Measurements from ENCODE around the gene MAD1L1.

The MAD1L1 gene

DNA sequence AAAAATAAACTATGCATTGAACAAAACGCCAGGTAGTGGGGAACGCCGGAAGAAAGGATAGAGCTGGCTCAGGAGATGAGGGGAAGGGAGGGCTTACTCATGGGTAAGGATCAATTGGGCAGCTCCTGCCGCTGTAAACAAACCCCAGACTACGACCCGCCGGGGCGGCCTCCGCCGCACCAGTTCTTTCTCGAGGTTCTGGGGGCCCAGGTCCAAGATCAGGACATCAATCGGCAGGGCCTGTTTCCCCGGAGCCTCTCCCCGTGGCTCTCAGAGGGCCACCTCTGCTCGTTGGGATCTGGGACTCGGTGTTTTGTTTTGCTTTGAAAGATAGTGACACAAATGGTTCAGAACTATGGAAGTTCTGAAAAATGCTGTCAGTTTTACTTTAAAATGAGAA is 422.2 kb downstream of the MAD1L1 start:
- DNase-seq: no peak

DNA sequence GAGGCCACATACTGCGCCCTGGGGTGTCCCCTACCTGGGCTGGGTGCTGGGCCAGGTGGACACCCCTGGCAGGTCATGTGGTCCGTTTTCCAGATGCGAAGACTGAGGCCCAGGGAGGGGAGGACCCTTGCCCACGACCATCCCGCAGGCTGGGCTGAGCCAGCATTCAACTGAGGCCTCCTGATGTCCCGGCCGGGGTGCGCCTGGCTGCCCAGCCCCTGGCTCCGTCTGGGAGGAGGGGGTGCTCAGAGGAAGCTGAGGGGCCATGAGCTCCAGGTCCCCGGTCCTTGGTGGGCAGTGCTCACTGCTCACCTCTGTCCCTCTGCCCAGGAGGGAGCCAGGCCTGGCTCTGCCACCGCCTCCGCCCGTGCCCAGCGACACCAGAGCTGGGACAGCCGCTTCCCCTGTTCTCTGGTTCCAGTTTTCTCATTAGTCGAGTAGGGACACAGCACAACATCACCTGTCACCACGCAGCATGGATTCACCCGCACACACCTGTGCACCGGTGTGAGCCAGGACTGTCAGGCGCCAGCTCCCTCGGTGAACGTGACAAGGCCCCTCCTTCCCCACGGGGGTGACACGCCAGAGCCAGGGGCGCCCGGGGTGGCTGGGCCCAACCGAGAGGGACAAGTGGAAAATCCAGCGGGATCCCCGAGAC is 423.0 kb downstream of the MAD1L1 start:
- no peak for DNase-seq

DNA sequence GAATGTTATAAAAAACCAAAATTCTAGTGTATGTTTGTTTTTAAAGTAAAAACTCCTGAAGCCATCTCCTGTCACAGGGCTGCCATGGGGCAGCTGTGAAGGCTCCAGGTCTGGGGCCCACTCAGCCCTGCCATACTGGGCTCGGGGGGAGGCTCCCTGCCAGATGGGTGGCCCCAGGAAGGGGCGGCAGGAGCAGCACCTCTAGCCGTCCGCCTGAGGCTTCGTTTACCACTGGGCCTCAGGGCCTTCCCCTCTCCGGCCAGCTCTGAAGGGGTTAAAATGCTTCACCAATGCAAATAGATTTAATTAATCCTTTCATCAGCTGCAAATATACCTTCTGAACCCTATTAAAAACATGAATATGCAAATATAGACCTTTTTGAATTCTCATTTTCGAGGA is 423.7 kb downstream of the MAD1L1 start:
- no peak for DNase-seq

DNA sequence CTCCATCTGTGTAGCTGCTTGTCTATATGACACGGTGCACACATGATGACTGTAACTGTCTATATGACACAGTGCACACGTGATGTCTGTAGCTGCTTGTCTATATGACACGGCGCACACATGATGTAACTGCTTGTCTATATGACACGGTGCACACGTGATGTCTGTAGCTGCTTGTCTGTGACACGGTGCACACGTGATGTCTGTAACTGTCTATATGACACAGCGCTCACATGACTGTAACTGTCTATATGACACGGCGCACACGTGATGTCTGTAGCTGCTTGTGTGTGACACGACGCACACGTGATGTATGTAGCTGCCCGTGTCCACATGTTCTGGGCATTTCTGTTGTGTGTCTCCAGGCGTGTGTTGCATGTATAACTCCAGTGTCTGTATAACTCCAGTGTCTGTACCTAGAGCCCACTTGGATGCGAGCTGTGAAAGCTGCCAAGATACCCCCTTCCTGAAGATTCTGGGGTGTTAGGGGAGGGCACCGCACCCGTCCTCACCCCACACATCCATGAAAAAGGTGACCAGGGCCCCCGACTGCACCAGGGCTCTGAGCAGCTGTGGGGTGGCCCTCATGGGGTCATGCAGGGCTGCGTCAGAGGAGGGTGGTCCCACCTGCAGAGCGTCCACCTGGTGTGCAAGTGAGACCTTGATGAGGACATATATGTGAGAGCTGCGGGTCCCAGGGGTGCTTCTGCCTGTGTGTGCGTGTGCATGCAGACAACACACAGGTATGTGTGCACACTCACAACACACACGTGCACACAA is 424.7 kb downstream of the MAD1L1 start:
- DNase-seq: no peak

DNA sequence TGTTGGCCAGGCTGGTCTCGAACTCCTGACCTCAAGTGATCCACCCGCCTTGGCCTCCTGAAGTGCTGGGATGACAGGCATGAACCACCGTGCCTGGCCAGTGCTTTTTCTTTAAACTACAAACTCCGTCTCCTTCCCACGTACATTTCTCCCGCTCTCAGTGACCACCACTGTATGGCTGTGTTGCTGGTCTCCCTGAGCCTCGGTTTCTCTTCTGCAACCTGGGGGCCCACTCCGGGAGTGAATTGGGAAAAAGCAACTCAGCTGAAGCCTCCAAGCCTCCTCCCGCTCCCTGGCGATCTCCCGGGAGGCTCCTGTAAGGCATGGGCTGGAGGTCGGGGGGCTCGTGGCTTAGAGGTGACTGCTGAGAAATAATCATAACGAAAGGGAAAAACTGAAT is 426.4 kb downstream of the MAD1L1 start:
- DNase-seq: no peak

DNA sequence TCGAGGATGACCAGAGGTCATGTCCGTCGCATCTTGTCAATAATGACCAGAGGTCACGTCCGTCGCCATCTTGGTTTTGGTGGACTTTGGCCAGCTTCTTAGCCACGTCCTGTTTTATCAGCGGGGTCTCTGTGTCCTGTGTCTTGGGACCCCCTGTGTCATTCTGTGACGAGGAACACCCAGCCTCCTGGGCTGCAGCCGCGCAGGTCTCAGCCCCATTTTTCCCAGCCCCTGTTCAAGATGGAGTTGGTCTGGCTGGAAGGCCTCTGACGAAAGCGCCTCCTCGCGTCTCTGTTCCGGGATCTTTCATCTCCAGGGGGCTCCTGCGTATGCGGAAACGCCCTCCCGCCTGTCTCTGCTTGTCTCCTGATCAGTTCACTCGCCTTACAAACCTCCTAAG is 428.4 kb downstream of the MAD1L1 start:
- DNase-seq: no peak

DNA sequence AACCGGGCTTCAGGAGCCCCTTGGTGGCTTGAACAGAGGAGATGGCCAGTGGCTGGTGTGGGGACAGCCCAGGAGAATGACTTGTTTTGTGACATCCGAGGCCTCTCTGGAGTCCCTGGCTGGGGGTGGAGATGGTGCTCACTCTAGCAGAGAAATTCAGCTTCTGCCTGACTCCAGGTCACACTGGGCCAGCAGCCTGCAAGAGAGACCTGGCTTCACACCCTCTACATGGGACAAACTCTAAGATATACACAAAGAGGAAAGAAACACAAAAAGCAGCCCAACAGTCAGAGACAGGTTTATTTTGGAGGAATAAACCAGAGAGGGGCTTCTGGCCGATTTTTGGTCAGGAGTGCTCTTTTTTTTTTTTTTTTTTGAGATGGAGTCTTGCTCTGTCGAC is 429.8 kb downstream of the MAD1L1 start:
- DNase-seq: no peak

DNA sequence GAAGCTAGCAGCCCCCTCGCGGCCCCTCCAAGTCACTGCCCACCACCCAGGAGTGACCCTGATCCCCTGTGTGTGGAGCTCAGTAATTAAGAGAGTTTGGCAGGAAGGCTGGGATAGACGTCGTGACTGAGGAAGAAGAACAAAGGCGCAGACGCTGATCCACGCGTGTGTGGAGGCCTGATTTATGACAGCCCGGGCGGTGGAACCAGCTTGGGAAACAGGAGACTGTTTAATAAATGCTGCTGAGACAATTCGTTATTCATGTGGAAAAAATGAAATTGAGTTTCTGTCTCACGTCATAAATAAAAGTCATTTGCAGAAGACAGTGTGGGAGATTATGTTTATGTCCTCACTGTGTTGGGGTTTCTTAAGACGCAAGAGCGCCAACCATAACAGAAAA is 431.8 kb downstream of the MAD1L1 start:
- no peak for DNase-seq

DNA sequence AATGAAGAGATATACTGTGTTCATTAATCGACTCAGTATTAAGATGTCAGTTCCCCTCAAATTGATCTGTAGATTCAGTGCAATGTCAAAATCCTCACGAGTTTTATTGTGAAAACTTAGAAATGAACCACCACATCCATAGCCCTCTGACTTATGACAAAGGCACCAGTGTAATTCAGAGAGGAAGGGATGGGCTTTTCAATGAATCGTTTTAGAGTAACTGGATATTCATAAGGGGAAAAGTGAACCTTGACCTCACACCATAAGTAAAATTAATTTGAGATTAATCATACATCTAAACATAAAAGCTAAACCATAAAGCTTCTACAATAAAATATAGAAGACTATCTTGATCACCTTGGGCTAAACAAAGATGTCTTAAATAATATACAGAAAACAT is 434.6 kb downstream of the MAD1L1 start:
- DNase-seq: no peak

DNA sequence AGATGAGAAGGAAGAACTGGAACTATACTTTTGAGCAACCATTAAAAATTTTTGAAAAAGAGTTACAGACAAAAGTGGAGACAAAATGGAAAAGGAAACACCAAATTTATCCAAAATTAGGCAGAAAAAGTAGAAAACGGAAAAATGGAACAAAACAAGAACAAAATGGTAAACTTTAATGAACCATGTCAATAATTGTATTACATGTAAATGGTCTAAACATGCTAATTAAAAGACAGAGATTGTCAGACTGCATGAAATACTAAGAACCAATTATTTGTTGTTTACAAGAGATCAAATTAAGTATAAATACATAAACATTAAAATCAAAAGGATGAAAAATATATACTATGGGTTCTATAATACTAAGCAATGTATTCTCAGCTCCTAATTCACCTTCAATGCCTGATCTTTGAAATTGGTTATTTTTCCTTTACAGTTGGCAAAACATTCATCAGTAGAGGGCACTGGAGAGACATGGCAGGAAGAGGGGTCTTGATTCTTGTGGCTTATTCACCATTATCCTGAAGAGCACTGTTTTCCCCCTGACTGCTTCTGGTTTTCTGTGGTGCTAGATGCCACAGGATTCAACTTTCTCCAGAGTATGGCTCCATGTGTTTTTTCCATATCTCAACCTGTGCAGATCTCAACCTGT is 437.7 kb downstream of the MAD1L1 start:
- peak; percentile 23 for DNase-seq

DNA sequence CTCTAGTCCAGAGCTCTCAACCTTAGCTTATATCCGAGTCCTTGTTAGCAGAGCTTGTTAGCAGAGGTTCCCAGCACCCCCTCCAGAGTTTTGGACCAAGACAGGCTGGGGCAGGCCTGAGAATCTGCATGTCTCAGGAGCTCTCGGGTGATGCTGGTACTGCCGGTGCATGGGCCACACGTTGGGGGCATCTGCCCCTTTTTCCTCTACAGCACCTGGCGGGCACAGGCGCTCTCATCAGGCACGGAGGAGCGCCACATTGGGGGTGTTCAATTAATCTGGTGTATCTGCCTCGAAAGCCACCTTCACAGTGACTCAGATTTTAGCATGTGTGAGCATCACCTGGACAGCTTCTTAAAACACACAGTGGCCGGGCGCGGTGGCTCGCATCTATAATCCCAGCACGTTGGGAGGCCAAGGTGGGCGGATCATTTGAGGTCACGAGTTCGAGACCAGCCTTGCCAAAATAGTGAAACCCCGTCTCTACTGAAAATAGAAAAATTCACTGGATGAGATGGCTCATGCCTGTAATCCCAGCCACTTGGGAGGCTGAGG is 445.0 kb downstream of the MAD1L1 start:
- DNase-seq: no peak

DNA sequence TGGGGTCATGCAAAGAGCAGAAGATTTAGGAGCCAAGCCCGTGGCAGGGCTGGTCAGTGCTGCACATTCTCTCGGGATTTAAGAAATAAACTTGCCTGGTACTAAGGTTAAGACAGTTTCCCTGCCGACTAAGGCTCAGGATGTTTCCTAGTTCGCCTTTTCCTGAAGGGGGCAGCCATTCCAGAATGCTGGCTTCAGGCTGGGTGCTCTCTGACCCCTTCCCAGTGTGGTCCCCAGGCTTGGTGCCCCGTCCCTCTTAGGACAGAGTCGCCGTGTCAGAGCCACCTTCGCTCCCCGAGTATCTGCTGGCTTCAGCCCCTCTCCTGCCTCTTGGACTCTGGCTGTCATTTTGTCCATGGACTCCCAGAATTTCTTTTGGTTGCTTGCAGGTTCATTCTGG is 445.5 kb downstream of the MAD1L1 start:
- DNase-seq: no peak

DNA sequence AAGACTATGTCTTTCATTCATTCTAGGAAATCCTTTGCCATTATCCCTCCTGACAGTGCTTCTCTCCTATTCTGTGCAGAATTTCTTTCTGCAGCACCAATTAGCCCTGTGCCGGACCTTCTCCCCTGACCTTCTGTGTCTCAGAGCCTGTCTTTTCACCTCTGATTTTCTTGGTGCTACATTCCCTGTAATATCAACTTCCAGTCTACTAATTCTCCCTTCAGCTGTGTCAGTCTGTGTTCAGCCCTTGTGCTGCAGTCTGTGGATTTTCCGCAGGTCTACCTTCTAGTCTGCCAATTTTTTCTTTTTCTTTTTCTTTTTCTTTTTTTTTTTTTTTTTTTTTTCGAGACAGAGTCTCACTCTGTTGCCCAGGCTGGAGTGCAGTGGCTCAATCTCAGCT is 446.9 kb downstream of the MAD1L1 start:
- no peak for DNase-seq

DNA sequence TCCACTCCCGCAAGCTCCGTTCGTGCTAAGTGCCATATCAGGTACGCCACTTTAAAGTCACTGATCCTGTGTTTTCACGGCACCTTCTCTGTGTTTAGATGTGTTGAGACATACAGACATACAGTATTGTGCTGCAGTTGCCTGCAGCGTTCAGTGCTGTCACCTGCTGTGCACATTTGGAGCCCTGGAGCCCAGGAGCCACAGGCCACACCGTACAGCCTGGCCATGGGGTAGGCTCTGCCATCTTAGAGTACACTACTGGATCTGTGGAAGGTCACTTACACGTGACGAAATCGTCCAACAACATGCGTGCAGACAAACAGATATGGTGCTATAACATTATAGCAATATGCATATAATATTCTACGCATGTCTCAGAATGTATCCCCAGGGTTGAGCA is 451.4 kb downstream of the MAD1L1 start:
- DNase-seq: no peak

DNA sequence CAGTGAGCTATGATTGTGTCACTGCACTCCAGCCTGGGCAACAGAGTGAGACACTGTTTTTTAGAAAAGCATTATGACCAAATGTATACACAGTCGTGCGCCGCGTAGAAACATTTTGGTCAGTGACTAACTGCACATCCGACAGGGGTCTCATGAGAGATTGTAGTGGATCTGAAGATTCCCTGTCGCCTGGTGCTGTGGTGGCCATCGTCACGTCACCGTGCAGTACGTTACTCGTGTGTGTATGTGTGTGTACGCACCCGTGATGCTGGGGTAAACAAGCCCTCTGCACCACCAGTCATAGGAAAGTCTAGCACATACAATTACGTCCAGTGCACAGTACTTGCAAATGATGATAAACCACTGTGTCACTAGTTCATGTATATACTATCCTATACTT is 453.3 kb downstream of the MAD1L1 start:
- DNase-seq: no peak

DNA sequence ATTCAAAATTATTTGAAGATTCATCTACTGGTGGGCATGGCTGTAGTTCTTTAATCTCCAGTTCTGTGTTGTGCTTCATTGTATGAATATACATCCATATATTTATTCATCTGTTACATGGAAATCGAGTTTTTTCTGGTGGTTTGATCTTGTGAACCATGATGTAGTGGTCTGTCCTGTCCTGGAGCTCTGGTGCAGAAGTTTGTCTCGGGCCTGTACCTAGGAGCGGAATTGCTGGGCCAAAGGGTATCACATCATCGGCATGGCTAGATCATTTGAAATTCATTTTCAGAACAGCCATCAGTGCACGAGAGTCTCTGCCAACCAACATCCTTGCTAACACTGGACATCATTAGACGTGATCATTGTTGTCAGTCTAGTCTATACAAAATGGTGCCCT is 455.6 kb downstream of the MAD1L1 start:
- DNase-seq: no peak

DNA sequence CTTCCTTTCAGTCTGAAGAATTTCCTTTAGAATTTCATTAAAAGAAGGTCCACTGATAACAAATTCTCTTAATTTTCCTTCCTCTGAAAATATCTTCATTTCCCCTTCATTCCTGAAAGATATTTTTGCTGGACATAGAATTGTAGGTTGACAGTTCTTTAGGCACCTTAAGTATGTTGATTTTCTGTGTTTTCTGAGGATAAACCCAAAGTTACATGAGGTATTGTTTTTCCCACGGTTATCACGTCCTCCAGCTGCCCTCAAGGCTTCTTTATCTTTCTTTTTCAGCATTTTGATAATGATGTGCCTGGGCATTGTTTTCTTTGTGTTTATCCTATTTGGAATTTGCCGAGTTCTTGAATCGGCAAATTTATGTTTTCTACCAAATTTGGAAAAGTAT is 457.4 kb downstream of the MAD1L1 start:
- no peak for DNase-seq

DNA sequence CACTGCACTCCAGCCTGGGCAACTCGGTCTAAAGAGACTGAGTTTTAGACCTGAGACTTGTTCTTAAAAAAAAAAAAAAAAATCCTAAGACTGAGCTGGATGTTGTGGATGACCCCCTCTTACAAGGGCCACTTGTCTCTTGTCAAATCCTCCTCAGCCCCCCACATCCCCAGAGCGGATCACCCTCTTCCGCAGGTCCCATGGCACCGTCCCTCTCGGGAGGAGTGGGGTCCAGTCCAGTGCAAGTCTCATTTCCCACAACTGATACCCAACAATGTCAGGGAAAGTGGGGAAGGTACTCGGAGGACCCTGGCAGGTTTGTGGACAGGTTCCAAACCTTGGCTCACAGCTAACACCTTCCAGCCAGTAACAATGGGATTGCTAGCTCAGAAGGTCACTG is 462.4 kb downstream of the MAD1L1 start:
- DNase-seq: no peak

DNA sequence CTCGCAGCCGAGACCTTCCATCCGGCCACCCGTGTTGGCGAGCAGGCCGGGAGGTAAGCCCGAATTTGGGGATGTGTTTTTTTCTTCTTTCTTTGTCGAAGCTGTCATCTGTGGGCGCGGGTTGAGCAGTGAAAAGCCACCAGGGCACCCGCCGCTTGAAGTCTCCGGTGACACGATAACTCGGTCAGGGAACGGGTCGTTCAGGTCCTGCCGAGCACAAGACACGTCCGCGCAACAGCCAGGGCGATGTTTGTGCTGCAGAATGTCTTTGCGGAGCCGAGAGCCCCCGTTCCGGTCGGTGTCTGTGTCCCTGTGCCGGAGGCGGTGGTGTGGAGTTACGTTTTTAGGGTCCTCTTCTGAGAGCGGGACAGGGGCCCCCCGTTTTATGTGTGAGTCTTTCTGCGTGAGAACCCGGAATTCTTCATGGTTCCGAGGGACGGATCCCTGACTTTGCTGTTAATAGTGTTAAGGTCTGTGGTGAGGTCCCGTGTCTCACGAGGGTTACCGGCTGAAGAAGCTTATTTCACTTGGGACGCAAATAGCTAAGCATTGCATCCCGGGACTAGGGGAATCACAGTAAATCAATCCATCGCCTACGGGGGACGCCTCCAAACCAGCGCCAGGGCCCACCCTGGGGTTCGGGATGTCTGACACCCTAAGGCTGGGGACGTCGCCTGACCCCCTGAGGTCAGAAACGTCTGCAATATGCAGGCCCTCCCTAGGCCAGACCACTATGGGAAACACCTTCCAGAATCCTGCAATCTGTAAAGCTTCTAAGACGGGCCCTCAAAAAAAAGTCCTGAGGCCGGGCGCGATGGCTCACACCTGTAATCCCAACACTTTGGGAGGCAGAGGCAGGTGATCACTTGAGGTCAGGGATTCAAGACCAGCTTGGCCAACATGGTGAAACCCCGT is 463.2 kb downstream of the MAD1L1 start:
- DNase-seq: no peak

DNA sequence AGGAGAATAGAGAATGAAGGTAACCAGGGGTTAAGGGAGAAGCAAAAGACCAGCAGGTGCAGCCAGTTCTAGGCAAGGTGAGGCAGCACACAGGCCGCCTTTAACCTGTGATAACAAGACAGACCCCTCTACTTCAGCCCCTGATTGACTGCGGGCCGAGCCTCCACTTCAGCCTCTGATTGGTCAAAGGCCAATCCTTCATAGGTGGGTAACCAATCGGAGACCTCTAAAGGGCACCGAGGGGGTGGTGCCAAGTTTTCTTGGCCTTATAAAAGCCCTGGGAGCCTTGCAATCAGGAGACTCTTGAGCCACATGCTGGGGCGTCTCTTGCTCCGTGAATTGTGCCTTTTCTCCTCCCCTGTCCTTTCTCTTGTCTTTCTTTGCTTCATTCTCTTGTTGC is 463.9 kb downstream of the MAD1L1 start:
- DNase-seq: no peak

DNA sequence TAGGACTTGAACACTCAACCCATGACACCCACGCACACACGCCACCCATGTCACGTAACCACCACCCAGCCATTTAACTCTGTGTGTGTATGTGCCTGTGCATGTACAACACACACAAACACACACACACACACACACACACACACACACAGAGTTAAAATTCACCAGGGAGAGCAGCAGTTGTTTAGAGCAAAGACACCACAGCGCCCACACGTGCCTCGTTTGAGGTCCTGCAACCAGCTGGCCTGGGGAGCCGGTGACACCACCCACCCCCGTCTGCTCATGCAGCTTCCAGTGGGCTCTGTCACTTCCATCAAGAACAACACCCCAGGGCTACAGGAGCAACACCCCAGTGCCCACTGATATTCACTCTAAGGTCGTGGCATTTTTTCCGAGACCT is 465.2 kb downstream of the MAD1L1 start:
- DNase-seq: peak; percentile 18
